GM19023 (cell line): ENCODE data around the gene PSMD1.
"Not testable (repeated sequence)": the region's sequence is repeated elsewhere in the genome, so short reads cannot be mapped to it uniquely, and the experiment has no call there.

Experiments
- ATAC-seq: cut with Tn5 transposase; IDR thresholded peaks from one replicate; pipeline ENCODE4 v1.9.1; 2021; ENCODE audit warnings: mild to moderate bottlenecking, moderate library complexity; ENCODE audit not compliant: unreplicated experiment

Gene PSMD1

GRCh38 chr2:231140808-231141207 is 84.1 kb downstream of the PSMD1 start:
- ATAC-seq = not testable (repeated sequence)

GRCh38 chr2:231144896-231145295 is 88.2 kb downstream of the PSMD1 start:
- no peak for ATAC-seq

- ATAC-seq = no peak
These were observed 90.0 kb downstream of the PSMD1 start for GRCh38 chr2:231146665-231147064.

DNA sequence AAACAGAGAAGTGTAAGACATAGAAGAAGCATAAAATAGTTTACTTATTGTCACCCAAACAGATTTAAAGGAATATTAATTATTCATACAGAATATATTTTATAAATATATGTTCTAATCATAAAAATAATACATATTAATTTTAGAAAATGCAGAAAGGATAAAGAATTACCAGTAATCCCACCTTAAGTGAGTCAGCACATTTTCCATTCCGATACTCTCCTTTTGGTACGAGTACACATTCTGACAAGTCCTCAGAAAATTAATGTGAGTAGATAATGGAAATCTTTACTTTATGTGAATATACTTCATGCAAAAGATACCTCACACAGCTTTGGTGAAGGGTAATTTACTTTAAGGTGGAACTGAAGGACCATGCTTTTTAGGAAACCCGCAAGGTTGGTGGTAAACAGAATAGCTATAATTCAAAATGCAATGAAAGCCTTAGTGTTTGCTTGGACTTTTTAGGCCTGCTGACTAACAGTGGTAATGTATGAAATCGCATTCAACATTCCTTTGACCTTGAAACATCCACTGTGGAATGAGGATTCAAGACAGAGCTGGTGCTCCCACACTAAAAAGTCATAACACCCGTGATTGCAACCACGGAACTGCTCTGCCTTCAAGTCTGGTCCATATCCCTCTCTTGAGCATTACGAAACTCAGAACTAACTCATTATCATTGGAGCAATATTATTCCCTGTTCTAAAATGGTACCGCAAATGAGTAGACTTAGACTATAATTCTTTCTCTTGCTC is 96.3 kb downstream of the PSMD1 start:
- ATAC-seq = no peak

GRCh38 chr2:231159306-231159705 is 102.6 kb downstream of the PSMD1 start:
- no peak for ATAC-seq

- no peak for ATAC-seq
These were observed 104.0 kb downstream of the PSMD1 start for GRCh38 chr2:231160701-231161100.

DNA sequence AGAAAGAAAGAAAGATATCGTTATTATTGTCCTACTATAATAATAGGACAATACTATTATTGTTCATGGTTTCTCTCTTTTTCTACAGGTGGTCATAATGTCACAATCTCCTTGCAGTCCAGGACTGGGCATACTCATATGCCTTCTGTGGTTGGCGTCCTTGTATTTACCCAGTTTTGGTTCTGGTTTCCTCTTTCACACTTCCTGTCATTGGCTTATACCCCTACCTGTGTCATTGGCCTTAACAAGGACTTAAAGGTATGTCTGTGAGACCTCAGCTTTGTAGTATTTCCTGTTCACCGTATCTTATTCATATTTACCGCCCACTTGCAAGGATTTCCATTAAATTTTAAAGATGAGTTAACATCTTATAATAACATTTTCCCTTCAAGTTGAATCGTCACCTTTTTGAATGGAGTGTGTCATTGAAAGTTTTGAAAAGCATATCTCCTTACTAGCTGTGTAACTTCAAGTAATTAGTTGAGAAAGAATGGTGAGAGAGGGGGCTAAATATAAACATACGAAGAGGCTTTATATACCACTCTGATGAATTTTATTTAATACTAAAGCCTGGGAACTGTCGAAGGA is 104.7 kb downstream of the PSMD1 start:
- ATAC-seq = no peak

GRCh38 chr2:231161877-231162329 is 105.2 kb downstream of the PSMD1 start:
- ATAC-seq = no peak

- no peak for ATAC-seq
These were observed 106.3 kb downstream of the PSMD1 start for GRCh38 chr2:231163011-231163410.

DNA sequence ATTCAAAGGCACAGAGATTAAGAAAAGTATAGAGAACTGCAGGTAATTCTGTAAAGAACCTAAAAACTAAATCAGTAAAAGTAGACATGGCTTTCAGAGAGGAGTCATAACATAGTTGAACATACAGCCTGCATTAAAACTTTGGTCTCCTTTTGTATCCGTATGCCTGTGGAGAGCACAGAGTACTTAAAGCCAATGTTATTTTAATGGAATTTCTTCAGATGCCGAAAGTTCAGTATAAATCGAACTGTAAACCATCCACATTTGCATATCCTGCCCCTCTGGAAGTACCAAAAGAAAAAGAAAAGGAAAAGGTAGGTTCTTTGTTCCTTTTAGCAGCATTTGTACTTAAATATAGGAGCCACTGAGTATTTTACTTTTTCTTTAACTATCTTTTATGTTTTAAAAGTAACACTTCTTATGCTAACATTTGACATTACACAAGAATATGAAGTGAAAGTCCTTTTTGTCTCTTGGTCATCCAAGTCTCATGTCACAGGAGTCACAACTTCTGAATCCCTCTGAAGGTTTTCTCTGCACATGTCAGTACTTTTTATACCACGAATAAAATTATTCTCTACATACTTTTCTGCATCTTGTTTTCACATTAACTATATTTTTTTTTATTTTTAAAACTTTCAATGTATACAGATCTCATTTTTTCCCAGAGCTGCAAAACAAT is 106.9 kb downstream of the PSMD1 start:
- no peak for ATAC-seq

GRCh38 chr2:231167745-231168459 is 111.2 kb downstream of the PSMD1 start:
- no peak for ATAC-seq

DNA sequence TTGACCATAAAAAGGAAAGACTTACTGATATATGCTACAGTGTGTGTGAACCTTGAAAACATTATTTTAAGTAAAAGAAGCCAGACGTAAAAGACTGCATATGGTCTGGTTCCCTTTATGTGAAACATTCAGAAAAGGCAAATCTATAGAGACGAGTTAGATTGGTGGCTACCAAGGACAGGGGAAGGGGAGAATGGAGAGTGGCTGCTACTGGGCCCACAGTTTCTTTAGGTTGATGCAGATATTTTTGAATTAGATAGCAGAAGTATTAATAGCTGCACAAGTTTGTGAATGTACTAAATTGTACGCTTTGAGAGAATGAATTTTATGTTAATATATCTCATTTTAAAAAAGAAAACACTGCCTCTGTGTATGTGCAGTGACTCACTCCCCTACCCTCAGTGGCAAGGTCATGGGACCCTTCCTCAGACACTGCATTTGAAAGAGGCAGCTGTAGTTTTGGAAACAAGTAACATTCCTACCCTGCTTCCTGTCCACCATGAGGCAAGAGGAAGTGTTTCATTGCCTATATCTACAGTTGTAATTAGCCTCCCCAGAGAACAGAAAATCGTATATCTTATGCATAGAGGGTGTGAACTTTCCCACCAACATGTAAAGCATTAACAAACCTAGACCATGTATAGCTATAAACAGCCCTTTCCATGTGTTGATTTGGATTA is 111.9 kb downstream of the PSMD1 start:
- no peak for ATAC-seq

- no peak for ATAC-seq
These were observed 112.8 kb downstream of the PSMD1 start for GRCh38 chr2:231169488-231169887.

DNA sequence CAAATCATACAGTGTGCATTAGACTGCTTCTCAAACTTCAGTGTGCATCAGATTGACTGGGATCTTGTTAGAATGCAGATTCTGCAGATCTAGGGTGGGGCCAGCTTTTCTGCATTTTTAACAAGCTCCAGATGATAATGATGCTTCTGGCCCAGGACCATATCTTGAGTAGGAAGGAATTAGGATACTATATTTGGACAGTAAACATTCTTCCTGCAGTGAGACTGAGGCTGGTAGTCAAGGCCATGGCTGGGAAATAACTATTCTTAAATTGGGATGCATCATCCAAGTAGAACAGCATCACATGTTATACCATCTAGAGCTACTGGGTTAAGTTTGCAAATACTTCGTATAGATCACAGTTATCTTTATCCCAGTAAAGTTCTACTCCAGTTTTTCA is 113.4 kb downstream of the PSMD1 start:
- ATAC-seq = no peak

DNA sequence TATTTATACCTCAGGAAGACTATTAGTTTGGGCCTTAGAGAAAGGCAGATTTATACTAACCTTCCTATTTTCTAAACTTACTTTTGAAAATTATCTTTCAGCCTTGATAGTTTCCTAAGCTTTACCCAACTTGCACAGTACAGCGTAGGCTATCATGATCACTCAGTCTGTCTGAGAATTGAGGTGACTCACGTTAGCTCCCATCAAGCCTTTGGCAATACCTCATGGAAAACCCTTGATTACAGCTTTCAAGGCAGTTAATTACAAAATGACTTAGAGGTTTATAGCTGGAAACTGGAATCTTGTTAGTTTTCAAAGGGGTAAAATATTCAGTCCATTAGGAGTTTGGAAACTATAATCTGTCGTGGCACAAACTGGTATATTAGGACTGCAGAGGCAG is 115.4 kb downstream of the PSMD1 start:
- ATAC-seq = no peak

GRCh38 chr2:231174211-231174651 is 117.6 kb downstream of the PSMD1 start:
- no peak for ATAC-seq

- no peak for ATAC-seq
These were observed 119.4 kb downstream of the PSMD1 start for GRCh38 chr2:231176066-231176465.

- ATAC-seq = no peak
These were observed 120.7 kb downstream of the PSMD1 start for GRCh38 chr2:231177156-231178025.

GRCh38 chr2:231178805-231179204 is 122.1 kb downstream of the PSMD1 start:
- ATAC-seq = not testable (repeated sequence)
